Measurements from ENCODE around the gene KLHL8. TPM values are rescaled to one million over a fixed set of nuclear protein-coding genes. Genes with fewer than 3 reads are reported as not detected.

KLHL8 gene
- total and polyA plus RNA-seq, 4 experiments from 2014 or later = 9.3 to 11.4 (median 10.4) TPM

DNA sequence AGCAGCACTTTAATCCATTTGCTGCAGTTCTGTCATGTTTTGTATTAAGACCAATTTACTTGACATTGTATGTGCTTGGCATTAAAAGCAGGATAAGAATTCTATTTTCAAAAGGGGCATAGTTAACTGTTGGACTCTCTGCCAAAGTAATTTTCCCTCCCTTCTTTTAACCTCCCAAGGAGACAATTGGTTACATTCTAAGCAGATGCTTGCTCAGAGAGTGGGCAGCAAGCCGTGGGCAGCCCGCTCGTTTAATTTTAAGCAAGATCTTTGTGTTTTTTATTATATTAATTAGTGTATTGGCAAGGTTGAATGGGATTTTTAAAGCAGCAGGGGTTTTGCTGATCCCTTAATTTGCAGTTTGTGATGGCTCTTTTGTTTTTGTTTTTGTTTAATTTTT is 37.1 kb upstream of the KLHL8 start:
- Histone ChIP-seq H3K4me1 (ENCODE audit: insufficient read depth, low read length) (no peaks in the 10 kb centered on the region), H3K27me3 (ENCODE audit: insufficient read depth, low read length) (no peaks in the 10 kb centered on the region), H3K36me3 (ENCODE audit: insufficient read depth, low read length) (no peaks in the 10 kb centered on the region), H3K27ac (ENCODE audit: low read depth, low read length) (no peak overlapping the region), H3K9me3 (ENCODE audit: control insufficient read depth in 1 of 2, low read length in 2 of 2) (no peaks in the 10 kb centered on the region), H3K4me3 (ENCODE audit: low read length in 2 of 2) (no peak overlapping the region)
- POLR2A ChIA-PET (ENCODE audit: partially characterized antibody) = no interaction called here
- intact Hi-C loops (cut with micrococcal nuclease) = no loop called here
- DNase-seq = no peak
- CTCF ChIA-PET (ENCODE audit: partially characterized antibody) = no interaction called here
- Mint-ChIP-seq H3K4me1 (no peaks in the 10 kb centered on the region), H3K27ac (no peak overlapping the region), H3K9me3 (peaks cover 0 to 7% (median 2%) of the 10 kb centered on the region in 8 donors), H3K4me3 (no peak overlapping the region), H3K27me3 (peaks cover 2% of the 10 kb centered on the region in 2 donors), H3K36me3 (no peaks in the 10 kb centered on the region)

GRCh38 chr4:87255755-87256154 is 35.3 kb upstream of the KLHL8 start:
- Histone ChIP-seq H3K9me3 (ENCODE audit: control insufficient read depth in 1 of 2, low read length in 2 of 2) (no peaks in the 10 kb centered on the region), H3K4me1 (ENCODE audit: insufficient read depth, low read length) (no peaks in the 10 kb centered on the region), H3K4me3 (ENCODE audit: low read length in 2 of 2) (no peak overlapping the region), H3K27ac (ENCODE audit: low read depth, low read length) (no peak overlapping the region), H3K27me3 (ENCODE audit: insufficient read depth, low read length) (no peaks in the 10 kb centered on the region), H3K36me3 (ENCODE audit: insufficient read depth, low read length) (no peaks in the 10 kb centered on the region)
- Mint-ChIP-seq H3K27me3 (peaks cover 2% of the 10 kb centered on the region in 2 donors), H3K4me1 (no peaks in the 10 kb centered on the region), H3K27ac (no peak overlapping the region), H3K36me3 (no peaks in the 10 kb centered on the region), H3K4me3 (no peak overlapping the region), H3K9me3 (peaks cover 0 to 7% (median 0%) of the 10 kb centered on the region in 8 donors)
- ChIA-PET POLR2A (ENCODE audit: partially characterized antibody) (no interaction called here), CTCF (ENCODE audit: partially characterized antibody) (interaction anchor here (1.2 kb wide), 1 partner anchor 21 kb away, joined by 3 read pairs; no protein-coding TSS in a partner anchor)
- intact Hi-C loops (cut with micrococcal nuclease) = no loop called here
- DNase-seq = no peak

- Histone ChIP-seq H3K27ac (ENCODE audit: low read depth, low read length) (no peak overlapping the region), H3K9me3 (ENCODE audit: control insufficient read depth in 1 of 2, low read length in 2 of 2) (no peaks in the 10 kb centered on the region), H3K27me3 (ENCODE audit: insufficient read depth, low read length) (no peaks in the 10 kb centered on the region), H3K4me3 (ENCODE audit: low read length in 2 of 2) (no peak overlapping the region), H3K4me1 (ENCODE audit: insufficient read depth, low read length) (no peaks in the 10 kb centered on the region), H3K36me3 (ENCODE audit: insufficient read depth, low read length) (no peaks in the 10 kb centered on the region)
- Mint-ChIP-seq H3K4me1 (no peaks in the 10 kb centered on the region), H3K27me3 (no peaks in the 10 kb centered on the region), H3K9me3 (peaks cover 0 to 10% (median 1%) of the 10 kb centered on the region in 8 donors), H3K27ac (no peak overlapping the region), H3K36me3 (no peaks in the 10 kb centered on the region), H3K4me3 (no peak overlapping the region)
- intact Hi-C loops (cut with micrococcal nuclease) = no loop called here
- ChIA-PET CTCF (ENCODE audit: partially characterized antibody) (interaction anchor here (1.6 kb wide), 1 partner anchor 754 kb away, joined by 3 read pairs; no protein-coding TSS in a partner anchor), POLR2A (ENCODE audit: partially characterized antibody) (no interaction called here)
- DNase-seq = no peak
These were observed 30.7 kb upstream of the KLHL8 start for GRCh38 chr4:87251106-87251505.

- Histone ChIP-seq H3K27ac (ENCODE audit: low read depth, low read length) (no peak overlapping the region), H3K36me3 (ENCODE audit: insufficient read depth, low read length) (no peaks in the 10 kb centered on the region), H3K4me3 (ENCODE audit: low read length in 2 of 2) (no peak overlapping the region), H3K9me3 (ENCODE audit: control insufficient read depth in 1 of 2, low read length in 2 of 2) (no peaks in the 10 kb centered on the region), H3K27me3 (ENCODE audit: insufficient read depth, low read length) (no peaks in the 10 kb centered on the region), H3K4me1 (ENCODE audit: insufficient read depth, low read length) (no peaks in the 10 kb centered on the region)
- no peak overlapping the region for H3K4me3 Mint-ChIP-seq
- intact Hi-C loops (cut with micrococcal nuclease) = no loop called here
- H3K9me3 Mint-ChIP-seq = peaks cover 0 to 5% (median 1%) of the 10 kb centered on the region in 8 donors
- no peaks in the 10 kb centered on the region for H3K27me3 Mint-ChIP-seq
- H3K27ac Mint-ChIP-seq = no peak overlapping the region
- no peaks in the 10 kb centered on the region for H3K4me1 Mint-ChIP-seq
- DNase-seq = no peak
- no peaks in the 10 kb centered on the region for H3K36me3 Mint-ChIP-seq
- ChIA-PET CTCF (ENCODE audit: partially characterized antibody) (interaction anchor here (1.6 kb wide), 1 partner anchor 753 kb away, joined by 3 read pairs; no protein-coding TSS in a partner anchor), POLR2A (ENCODE audit: partially characterized antibody) (no interaction called here)
These were observed 29.9 kb upstream of the KLHL8 start for GRCh38 chr4:87250294-87250693.

DNA sequence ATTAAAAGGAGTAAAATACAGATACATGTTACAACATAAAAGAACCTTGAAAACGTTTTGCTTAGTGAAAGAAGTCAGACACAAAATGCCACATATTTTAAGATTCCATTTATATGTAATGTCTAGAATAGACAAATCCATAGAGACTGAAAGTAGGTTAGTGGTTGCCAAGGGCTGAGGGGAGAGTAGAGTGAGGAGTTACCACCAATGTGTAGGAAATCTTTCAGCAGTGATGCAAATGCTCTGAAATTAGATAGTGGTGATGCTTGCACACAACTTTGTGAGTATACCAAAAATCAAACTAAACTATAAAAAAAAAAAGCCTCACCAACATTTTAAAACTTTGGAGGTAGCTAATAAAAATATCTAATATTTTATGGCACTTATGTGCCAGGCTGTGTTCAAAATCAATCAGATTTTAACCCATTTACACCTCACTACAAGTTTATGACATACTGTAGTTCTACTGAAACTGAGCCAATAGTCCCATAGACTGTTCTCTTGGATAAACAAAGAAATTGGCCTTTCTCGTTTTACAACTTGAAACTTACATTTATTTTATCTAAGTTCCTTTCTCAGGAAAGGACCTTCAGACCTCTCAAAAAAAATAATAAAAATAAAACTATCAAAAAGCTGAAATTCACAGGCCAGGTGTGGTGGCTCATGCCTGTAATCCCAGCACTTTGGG is 29.1 kb upstream of the KLHL8 start:
- Mint-ChIP-seq H3K4me1 (no peaks in the 10 kb centered on the region), H3K4me3 (no peak overlapping the region), H3K27ac (no peak overlapping the region), H3K27me3 (peaks cover 0 to 2% of the 10 kb centered on the region in 2 donors), H3K9me3 (peaks cover 3 to 5% (median 4%) of the 10 kb centered on the region in 8 donors), H3K36me3 (no peaks in the 10 kb centered on the region)
- Histone ChIP-seq H3K27ac (ENCODE audit: low read depth, low read length) (no peak overlapping the region), H3K9me3 (ENCODE audit: control insufficient read depth in 1 of 2, low read length in 2 of 2) (no peaks in the 10 kb centered on the region), H3K4me1 (ENCODE audit: insufficient read depth, low read length) (no peaks in the 10 kb centered on the region), H3K27me3 (ENCODE audit: insufficient read depth, low read length) (no peaks in the 10 kb centered on the region), H3K4me3 (ENCODE audit: low read length in 2 of 2) (no peak overlapping the region), H3K36me3 (ENCODE audit: insufficient read depth, low read length) (no peaks in the 10 kb centered on the region)
- POLR2A ChIA-PET (ENCODE audit: partially characterized antibody) = no interaction called here
- CTCF ChIA-PET (ENCODE audit: partially characterized antibody) = interaction anchor here (1.6 kb wide), 1 partner anchor 752 kb away, joined by 3 read pairs; no protein-coding TSS in a partner anchor
- no peak for DNase-seq
- intact Hi-C loops (cut with micrococcal nuclease) = no loop called here

DNA sequence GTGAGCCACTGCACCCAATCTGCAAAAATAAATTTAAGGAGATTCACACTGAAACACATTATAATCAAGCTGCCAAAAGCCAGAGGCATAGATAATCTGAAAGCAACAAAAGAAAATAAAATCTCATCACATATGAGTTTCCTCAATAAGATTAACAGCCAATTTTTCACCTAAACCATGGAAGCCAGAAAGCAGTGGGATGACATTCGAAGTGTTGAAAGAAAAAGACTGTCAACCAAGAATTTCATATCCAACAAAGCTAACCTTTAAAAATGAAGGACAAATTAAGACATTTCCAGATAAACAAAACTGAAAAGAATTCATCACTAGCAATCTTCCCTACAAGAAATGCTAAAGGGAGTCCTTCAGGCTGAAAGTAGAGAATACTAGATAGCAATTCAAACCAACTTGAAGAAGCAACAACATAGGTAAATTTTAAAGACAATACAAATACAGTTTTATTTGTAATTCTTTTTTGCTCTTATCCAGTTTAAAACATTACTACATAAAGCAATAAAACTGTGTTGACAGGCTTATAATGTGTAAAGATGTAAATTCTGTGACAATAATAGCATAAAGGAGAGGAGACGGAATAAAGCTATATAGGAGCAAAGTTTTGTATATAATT is 23.1 kb upstream of the KLHL8 start:
- intact Hi-C loops (cut with micrococcal nuclease) = no loop called here
- no peaks in the 10 kb centered on the region for H3K4me1 Mint-ChIP-seq
- no peak overlapping the region for H3K27ac ChIP-seq (ENCODE audit: low read depth, low read length)
- no peak overlapping the region for H3K4me3 Mint-ChIP-seq
- peaks cover 0 to 9% of the 10 kb centered on the region in 2 donors for H3K9me3 ChIP-seq (ENCODE audit: control insufficient read depth in 1 of 2, low read length in 2 of 2)
- H3K27me3 Mint-ChIP-seq = peaks cover 2 to 4% of the 10 kb centered on the region in 2 donors
- H3K4me1 ChIP-seq (ENCODE audit: insufficient read depth, low read length) = no peaks in the 10 kb centered on the region
- DNase-seq = no peak
- ChIA-PET CTCF (ENCODE audit: partially characterized antibody) (interaction anchor here (1.2 to 1.3 kb wide), 2 partner anchors 9 to 93 kb away, joined by 3 to 4 read pairs; no protein-coding TSS in a partner anchor), POLR2A (ENCODE audit: partially characterized antibody) (no interaction called here)
- H3K36me3 Mint-ChIP-seq = peaks cover 8 to 9% of the 10 kb centered on the region in 2 donors
- no peaks in the 10 kb centered on the region for H3K36me3 ChIP-seq (ENCODE audit: insufficient read depth, low read length)
- no peak overlapping the region for H3K27ac Mint-ChIP-seq
- no peak overlapping the region for H3K4me3 ChIP-seq (ENCODE audit: low read length in 2 of 2)
- H3K27me3 ChIP-seq (ENCODE audit: insufficient read depth, low read length) = peaks cover 4% of the 10 kb centered on the region
- H3K9me3 Mint-ChIP-seq = peaks cover 10 to 33% (median 26%) of the 10 kb centered on the region in 8 donors

- Histone ChIP-seq H3K27me3 (ENCODE audit: insufficient read depth, low read length) (peaks cover 4% of the 10 kb centered on the region), H3K27ac (ENCODE audit: low read depth, low read length) (no peak overlapping the region), H3K36me3 (ENCODE audit: insufficient read depth, low read length) (no peaks in the 10 kb centered on the region), H3K9me3 (ENCODE audit: control insufficient read depth in 1 of 2, low read length in 2 of 2) (peaks cover 0 to 9% of the 10 kb centered on the region in 2 donors), H3K4me1 (ENCODE audit: insufficient read depth, low read length) (peaks cover under 1% of the 10 kb centered on the region), H3K4me3 (ENCODE audit: low read length in 2 of 2) (no peak overlapping the region)
- peaks cover 8 to 9% of the 10 kb centered on the region in 2 donors for H3K36me3 Mint-ChIP-seq
- POLR2A ChIA-PET (ENCODE audit: partially characterized antibody) = interaction anchor here (0.7 kb wide), 1 partner anchor 302 kb away, joined by 3 read pairs; no protein-coding TSS in a partner anchor
- H3K9me3 Mint-ChIP-seq = peaks cover 9 to 33% (median 25%) of the 10 kb centered on the region in 8 donors
- no peak overlapping the region for H3K4me3 Mint-ChIP-seq
- CTCF ChIA-PET (ENCODE audit: partially characterized antibody) = interaction anchor here (1.8 kb wide), 1 partner anchor 91 kb away, joined by 9 read pairs; no protein-coding TSS in a partner anchor
- intact Hi-C loops (cut with micrococcal nuclease) = no loop called here
- H3K4me1 Mint-ChIP-seq = peaks cover 0 to under 1% (median under 1%) of the 10 kb centered on the region in 4 donors
- peaks cover 2 to 4% of the 10 kb centered on the region in 2 donors for H3K27me3 Mint-ChIP-seq
- no peak overlapping the region for H3K27ac Mint-ChIP-seq
- DNase-seq = no peak
These were observed 20.9 kb upstream of the KLHL8 start for GRCh38 chr4:87241336-87241735.

Measured in CD4-positive, alpha-beta memory T cell (primary cell).